DND-41 (cell line): ENCODE results near the gene ARHGAP8.
"Not testable (repeated sequence)": the region's sequence is repeated elsewhere in the genome, so short reads cannot be mapped to it uniquely, and the experiment has no call there.

Experiments
- CTCF ChIP-seq: IDR thresholded peaks from 2 replicates; pipeline ENCODE4 v1.5.1; 2012; ENCODE audit warnings: borderline replicate concordance, low read length, moderate library complexity, mild to moderate bottlenecking; ENCODE audit not compliant: poor library complexity, severe bottlenecking; ENCODE audit errors: extremely low read depth
- EZH2 ChIP-seq: IDR thresholded peaks from 3 replicates; pipeline ENCODE4 v1.6.1; 2012; ENCODE audit warnings: borderline replicate concordance, low read depth, mild to moderate bottlenecking, moderate library complexity, low read length, inconsistent platforms; ENCODE audit not compliant: severe bottlenecking

- not testable (repeated sequence) for TF ChIP-seq CTCF, EZH2
Measured at GRCh38 chr22:44903164-44903563, 150.8 kb downstream of the ARHGAP8 start.
